ENCODE data around the gene RAMAC.

GRCh38 chr15:82966671-82967071, 19.3 kb upstream of the RAMAC start:
- TF ChIP-seq POLR2A (IDR thresholded peaks at IDR 0.05; ENCODE audit: low read depth, low read length) = no peak
- TF ChIP-seq USF2 (IDR thresholded peaks at IDR 0.05; ENCODE audit: low read depth, low read length) = no peak
- no peak for TF ChIP-seq MAZ (IDR thresholded peaks at IDR 0.05; ENCODE audit: borderline replicate concordance, low read depth, low read length)
- TF ChIP-seq BHLHE40 (IDR thresholded peaks at IDR 0.05; ENCODE audit: low read depth, low read length) = no peak
- TF ChIP-seq, protein P1, sequence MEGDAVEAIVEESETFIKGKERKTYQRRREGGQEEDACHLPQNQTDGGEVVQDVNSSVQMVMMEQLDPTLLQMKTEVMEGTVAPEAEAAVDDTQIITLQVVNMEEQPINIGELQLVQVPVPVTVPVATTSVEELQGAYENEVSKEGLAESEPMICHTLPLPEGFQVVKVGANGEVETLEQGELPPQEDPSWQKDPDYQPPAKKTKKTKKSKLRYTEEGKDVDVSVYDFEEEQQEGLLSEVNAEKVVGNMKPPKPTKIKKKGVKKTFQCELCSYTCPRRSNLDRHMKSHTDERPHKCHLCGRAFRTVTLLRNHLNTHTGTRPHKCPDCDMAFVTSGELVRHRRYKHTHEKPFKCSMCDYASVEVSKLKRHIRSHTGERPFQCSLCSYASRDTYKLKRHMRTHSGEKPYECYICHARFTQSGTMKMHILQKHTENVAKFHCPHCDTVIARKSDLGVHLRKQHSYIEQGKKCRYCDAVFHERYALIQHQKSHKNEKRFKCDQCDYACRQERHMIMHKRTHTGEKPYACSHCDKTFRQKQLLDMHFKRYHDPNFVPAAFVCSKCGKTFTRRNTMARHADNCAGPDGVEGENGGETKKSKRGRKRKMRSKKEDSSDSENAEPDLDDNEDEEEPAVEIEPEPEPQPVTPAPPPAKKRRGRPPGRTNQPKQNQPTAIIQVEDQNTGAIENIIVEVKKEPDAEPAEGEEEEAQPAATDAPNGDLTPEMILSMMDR (conservative IDR thresholded peaks at IDR 0.05; ENCODE audit: low read depth, low read length) = no peak
- TF ChIP-seq RAD21 (IDR thresholded peaks at IDR 0.05; ENCODE audit: low read length) = no peak
- no peak for TF ChIP-seq RCOR1 (IDR thresholded peaks at IDR 0.05; ENCODE audit: insufficient replicate concordance, low read length)
- no peak for TF ChIP-seq FOS (IDR thresholded peaks at IDR 0.05; ENCODE audit: low read depth, low read length)
- no peak for TF ChIP-seq MAFK (IDR thresholded peaks at IDR 0.05; ENCODE audit: low read depth, low read length)
- no peak for TF ChIP-seq CEBPB (IDR thresholded peaks at IDR 0.05; ENCODE audit: low read depth, low read length)
- TF ChIP-seq RFX5 (IDR thresholded peaks at IDR 0.05; ENCODE audit: low read depth, low read length) = no peak
- TF ChIP-seq NFE2L2 (IDR thresholded peaks at IDR 0.05; ENCODE audit: low read depth, low read length) = no peak
- TF ChIP-seq, protein P2, sequence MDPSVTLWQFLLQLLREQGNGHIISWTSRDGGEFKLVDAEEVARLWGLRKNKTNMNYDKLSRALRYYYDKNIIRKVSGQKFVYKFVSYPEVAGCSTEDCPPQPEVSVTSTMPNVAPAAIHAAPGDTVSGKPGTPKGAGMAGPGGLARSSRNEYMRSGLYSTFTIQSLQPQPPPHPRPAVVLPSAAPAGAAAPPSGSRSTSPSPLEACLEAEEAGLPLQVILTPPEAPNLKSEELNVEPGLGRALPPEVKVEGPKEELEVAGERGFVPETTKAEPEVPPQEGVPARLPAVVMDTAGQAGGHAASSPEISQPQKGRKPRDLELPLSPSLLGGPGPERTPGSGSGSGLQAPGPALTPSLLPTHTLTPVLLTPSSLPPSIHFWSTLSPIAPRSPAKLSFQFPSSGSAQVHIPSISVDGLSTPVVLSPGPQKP (IDR thresholded peaks at IDR 0.05; ENCODE audit: borderline replicate concordance, low read depth, low read length) = no peak
- no peak for TF ChIP-seq MXI1 (IDR thresholded peaks at IDR 0.05; ENCODE audit: borderline replicate concordance, low read depth, low read length)
